HG02759 (cell line): ENCODE data around the gene RNF223.
"Not testable (repeated sequence)": the region's sequence is repeated elsewhere in the genome, so short reads cannot be mapped to it uniquely, and the experiment has no call there.

ENCODE experiments used
- ATAC-seq: cut with Tn5 transposase; IDR thresholded peaks from one replicate; pipeline ENCODE4 v1.9.1; 2021; ENCODE audit warnings: mild to moderate bottlenecking, moderate library complexity; ENCODE audit not compliant: unreplicated experiment

The RNF223 gene

GRCh38 chr1:1031659-1032235 is 42.4 kb downstream of the RNF223 start:
- no peak for ATAC-seq

- not testable (repeated sequence) for ATAC-seq
Observed at GRCh38 chr1:1030867-1031658, 43.0 kb downstream of the RNF223 start.

DNA sequence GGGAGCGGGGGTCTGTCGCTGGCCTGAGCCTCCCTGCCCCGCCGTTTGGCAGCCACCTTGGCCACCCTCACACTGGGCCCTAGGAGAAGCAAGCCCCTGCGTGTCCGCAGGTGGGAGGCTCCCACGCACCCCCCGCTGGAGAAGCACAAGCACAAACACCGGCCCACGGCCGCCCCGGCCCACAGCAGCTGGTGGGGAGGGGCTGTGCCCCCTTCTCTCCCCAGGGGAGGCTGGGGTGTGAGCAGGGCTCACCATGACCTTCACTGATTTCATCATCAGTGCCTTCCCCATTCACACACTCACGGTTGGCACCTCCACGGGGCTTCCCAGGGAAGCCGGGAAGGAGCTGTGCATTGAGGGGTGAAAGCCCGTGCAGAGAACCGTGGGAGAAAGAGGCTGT is 46.3 kb downstream of the RNF223 start:
- ATAC-seq, result no peak

GRCh38 chr1:1026599-1027413 is 47.3 kb downstream of the RNF223 start:
- ATAC-seq, result no peak

GRCh38 chr1:1025730-1026129 is 48.4 kb downstream of the RNF223 start:
- ATAC-seq, result no peak

DNA sequence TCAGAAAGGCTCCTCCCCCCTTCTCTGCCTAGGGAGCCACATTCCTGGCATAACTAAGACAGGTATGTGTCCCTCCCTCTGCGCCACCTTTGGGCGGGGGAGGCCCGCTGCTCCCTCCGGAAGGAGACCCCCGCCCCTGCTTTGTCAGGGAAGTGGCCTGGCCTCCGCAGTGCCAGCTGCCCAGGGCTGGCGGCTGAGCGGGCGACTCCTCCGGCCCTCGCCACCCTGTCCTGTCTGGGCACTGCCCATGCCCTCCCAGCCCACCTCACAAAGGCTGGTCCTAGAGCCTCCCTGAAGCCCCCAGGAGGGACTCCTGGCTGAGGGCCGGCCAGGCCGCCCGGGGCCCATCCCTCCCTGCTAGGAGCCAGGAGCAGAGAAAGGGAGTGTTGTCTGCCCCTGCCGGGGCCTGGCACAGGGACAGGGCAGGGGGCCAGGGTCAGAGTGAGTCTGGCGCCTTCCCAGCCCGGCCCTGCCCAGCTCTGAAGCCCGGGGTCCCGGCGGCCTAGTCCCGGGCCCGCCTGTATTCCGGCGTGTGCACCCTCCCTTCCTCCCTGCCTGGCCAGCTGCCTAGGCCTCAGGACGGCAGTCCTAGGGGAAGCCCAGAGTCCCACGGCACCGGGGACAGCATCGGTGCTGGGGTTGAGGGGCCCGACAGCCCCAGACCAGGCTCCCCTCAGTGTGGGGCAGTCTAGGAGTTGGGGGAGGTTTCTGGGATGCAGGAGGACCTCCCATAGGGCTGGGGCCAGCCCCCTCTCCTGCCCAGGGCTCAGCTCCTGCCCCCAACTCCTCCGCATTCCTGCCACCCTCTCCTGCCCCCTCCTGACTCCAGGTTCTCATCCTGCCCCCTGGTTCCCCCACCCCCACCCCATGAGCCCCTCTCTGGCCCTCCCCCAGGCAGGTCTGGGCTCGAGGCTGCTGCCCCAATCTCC is 49.1 kb downstream of the RNF223 start:
- ATAC-seq, result no peak

- ATAC-seq, result no peak
Observed at GRCh38 chr1:1024149-1024770, 49.8 kb downstream of the RNF223 start.

DNA sequence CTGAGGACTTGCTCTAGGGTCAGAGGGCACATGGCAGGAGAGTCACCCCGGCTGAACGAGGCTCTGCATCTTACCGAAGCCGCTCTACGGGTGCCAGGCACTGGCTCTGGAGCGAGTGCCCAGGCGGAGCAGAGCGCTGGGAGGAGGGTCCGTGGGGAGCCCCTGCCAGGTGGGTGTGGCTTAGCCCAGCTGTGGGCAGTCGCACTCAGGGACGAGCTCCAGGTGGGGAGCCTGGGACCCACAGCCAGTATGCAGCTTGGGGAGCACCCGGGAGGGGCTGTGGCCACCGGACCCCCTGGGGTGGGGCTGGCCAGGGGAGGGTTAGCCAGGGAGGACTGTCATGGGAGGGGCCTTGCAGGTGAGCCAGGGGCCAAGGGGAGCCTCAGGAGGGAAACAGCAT is 50.4 kb downstream of the RNF223 start:
- ATAC-seq, result no peak

DNA sequence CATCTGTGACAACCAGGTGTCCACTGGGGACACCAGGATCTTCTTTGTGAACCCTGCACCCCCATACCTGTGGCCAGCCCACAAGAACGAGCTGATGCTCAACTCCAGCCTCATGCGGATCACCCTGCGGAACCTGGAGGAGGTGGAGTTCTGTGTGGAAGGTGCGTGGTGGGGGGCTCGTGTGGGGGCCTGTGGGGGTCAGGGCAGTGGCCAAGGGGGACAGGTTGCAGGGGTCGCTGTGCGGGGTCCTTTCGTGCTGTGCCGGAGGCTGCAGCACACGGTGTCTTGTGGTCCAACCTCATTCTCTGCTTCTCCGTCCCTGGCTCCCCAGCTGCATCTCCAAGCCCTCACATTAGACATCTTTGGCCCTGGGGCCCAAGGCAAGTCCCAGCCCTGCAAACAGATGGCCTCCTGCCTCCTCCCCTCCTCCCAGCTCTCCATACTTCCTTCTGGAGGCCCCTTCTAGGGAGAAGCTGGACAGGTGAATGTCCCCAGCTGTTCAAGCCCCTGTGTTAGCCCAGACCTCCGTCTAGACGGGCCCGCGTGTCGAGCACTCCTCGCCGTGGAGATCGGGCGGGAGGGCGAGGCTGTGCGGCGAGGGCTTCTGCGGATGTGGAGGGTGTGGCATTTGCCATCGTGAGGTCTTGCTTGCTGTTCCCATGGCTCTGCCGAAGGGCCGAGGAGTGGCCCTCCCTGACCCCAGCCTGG is 51.6 kb downstream of the RNF223 start:
- no peak for ATAC-seq

- no peak for ATAC-seq
Observed at GRCh38 chr1:1021920-1022259, 52.2 kb downstream of the RNF223 start.

DNA sequence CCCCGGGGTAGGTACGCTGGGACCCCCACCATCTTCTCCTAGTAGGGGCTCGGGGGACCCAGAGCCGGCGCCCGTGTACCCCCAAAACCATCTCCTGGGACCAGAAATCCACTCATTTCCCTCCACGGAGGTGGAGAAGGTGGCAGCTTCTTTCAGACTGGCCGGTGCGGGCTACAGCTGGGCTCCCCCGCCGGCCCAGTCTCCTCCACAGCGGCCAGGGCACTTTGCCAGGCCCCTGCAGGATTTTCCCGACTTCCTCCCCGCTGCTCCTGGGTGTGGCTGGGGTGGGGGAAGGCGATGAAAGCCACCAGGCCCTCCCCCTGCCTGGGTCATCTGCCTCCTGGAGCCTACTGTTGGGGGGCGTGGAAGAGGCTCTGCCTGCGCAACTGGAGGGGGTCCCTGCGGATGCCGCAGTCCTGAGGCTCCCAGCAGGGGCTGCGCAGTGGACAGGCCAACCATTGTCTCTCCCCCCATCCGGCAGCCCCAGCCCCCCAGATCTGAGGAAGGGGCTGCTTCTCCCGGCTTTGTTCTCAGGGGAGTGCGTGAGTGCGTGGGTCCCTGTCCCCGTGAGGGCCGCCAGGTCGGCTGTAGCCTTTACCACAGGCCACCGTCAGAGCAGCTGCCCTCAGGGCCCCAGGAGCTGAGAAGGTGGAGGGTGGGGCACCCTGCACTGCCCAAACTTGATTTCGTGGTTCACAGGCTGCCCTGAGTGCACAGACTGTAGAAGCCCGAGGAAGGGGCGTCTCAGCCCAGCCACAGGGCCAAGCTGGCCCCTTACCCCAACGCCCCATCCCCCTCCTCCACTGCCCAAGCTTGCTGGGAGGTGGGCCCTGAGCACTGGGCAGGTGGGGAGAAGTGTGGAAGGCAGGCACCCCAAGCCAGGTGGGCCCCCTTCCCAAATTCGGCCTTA is 52.8 kb downstream of the RNF223 start:
- no peak for ATAC-seq
